SH-SY5Y (cell line): Measurements from ENCODE around the gene HOXC11.

Source experiments
- GATA2 ChIP-seq: IDR thresholded peaks from 2 replicates; pipeline ENCODE4 v1.6.1; 2011; ENCODE audit warnings: mild to moderate bottlenecking, low read depth, low read length
- GATA3 ChIP-seq: IDR thresholded peaks from 2 replicates; pipeline ENCODE4 v1.6.1; 2011; ENCODE audit warnings: low read depth, mild to moderate bottlenecking, low read length, moderate library complexity

- TF ChIP-seq GATA2: no peak
- TF ChIP-seq GATA3: no peak
Observed at GRCh38 chr12:53973236-53974042, 513 bp downstream of the HOXC11 start.
